Right lung (tissue), 5 donors: ENCODE results near the gene HNRNPUL2. TPM values are rescaled to one million over a fixed set of nuclear protein-coding genes. Genes with fewer than 3 reads are reported as not detected.
"Not testable (repeated sequence)": the region's sequence is repeated elsewhere in the genome, so short reads cannot be mapped to it uniquely, and the experiment has no call there.

Experiments used
- DNase-seq, 2 donors: peaks; one replicate each; pipeline ENCODE4 v3.0.0-alpha.2; 2013
- polyA plus RNA-seq, 5 donors: library from polyadenylated mRNA; unstranded; fragments of 120-200 nt; gene quantifications; one replicate each; pipeline versions ENCODE4 v1.2.1 to v1.2.3, GENCODE V29; 2013; ENCODE audit warnings: inconsistent platforms in 1 of 5, low replicate concordance in 1 of 5; ENCODE audit not compliant: insufficient read length in 5 of 5, insufficient read depth in 1 of 5

Gene HNRNPUL2
- polyA plus RNA-seq, 5 donors: 73.0 to 85.8 (median 81.9) TPM

DNA sequence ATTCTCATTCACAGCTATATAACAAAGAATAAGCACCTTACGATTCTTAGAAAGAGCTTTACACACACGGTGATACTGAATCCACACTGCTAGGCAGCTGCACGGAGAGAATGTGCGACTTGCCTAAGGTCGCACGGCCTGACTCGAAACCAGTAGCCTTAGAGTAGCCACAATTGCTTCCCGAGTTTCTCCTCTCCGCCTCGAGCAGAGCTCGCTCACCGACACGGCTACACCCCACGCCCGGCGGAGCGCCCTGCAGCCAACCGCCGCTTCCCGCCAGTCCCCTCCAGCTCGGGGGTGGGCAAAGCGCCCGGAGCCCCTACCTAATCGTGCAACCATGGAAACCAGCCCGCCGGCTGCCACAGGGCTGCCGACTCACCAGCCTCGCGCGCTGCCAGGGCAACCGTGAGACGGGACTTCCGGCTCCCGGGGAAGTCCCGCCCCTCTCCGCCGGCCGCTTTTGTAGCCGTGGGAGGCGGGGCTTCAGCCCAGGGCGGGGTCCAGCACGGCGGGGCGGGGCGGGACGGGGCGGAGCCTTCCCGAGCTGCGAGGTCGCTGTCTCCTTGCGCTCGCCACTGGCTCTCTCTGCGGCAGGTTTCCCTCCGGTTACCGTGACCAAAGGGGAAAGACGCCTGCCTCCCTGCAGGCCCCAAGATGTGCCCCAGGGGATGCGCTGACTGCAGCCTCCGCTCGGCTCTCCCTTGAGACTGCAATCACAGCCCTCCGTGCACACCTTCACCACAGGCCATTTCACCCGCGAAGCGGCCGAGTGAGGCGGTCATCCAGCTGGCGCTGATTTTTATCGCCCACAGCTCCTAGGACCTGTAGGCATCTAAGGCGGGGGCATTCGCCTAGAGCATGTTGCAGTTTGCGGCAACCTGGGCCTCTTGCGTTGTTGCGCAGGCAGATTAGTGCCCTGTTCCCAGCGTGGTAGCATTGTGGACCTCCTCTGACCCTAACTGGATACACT lies 21.1 kb downstream of the HNRNPUL2 start:
- DNase-seq: peak; percentile 91 to 92

GRCh38 chr11:62705413-62705812 lies 21.8 kb downstream of the HNRNPUL2 start:
- no peak for DNase-seq

GRCh38 chr11:62703921-62704320 lies 23.3 kb downstream of the HNRNPUL2 start:
- DNase-seq: not testable (repeated sequence)

GRCh38 chr11:62702246-62702645 lies 25.0 kb downstream of the HNRNPUL2 start:
- no peak for DNase-seq

DNA sequence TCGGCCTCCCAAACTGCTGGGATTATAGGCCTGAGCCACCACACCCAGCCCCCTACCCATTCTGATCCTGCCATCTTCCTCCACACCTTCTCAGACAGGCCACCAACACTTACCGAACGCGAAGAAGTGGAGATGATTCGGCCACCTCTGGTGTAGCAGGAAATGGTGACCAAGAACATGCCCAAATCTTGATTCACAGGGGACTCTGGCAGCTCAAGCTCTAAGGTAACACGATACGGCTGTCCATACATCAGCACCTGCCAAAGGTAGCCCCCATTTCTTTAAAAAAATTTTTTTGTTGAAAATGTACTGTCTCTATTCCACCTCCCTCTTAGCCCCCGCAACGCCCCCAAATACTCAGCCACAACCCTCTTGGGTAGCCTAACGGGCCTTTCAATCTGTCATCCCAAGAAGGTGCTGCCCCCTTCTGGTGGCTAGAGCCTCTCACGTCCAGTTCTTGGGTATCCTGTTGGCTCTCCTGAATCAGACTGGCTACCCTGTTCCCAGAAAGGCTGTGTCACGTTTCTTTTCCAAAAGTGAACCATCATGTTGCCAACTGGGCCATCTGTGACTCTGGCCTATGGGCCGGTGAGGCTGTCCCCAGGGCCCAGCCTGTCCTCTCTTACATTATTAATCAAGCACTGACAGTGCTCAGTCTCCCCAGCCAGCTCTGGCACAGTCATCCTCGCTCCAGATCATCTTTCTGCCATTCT lies 32.6 kb downstream of the HNRNPUL2 start:
- no peak for DNase-seq

- not testable (repeated sequence) for DNase-seq
Observed at GRCh38 chr11:62693624-62694023, 33.6 kb downstream of the HNRNPUL2 start.

DNA sequence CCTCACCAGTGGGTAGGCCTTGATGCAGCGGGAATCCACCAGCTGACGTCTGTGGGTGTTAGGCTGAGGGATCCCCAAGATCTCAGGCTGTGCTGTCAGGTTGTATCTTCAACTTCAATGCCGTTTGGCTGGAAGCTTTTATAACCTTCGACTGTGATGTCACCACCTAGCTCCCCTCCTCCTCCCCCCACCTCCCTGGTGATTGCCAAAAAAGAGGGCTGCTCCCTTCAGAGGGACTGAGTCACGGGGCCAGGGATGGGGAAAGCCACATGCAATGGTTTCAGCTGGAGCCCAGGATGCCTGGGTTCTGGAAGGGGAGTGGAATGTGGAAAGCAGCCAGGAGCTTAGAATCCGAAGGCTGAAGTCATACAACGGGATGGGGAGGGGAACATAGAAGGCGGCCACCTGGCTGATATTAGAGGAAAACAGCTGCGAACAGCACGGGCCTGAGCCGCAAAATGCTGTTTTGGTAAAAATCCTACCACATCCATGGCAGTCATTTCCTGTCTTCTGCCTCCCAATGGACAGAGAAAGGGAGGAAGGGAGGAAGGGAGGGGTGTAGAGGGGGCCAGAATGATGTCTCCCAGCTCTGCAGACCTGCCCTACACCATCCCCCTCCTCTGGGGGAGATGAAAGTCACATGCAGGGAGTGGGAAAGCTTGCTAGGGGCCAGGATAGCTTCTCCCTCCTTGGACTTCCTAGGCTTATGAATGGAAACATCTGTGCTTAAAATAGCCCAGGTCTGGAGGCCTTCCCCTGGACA lies 37.7 kb downstream of the HNRNPUL2 start, which contains the start of gene LRRN4CL:
TSS of gene LRRN4CL (minus strand) at position 110 of the 763 bp plus-strand sequence. CDS start 1,022 bp downstream, outside the sequence.
- DNase-seq: no peak

DNA sequence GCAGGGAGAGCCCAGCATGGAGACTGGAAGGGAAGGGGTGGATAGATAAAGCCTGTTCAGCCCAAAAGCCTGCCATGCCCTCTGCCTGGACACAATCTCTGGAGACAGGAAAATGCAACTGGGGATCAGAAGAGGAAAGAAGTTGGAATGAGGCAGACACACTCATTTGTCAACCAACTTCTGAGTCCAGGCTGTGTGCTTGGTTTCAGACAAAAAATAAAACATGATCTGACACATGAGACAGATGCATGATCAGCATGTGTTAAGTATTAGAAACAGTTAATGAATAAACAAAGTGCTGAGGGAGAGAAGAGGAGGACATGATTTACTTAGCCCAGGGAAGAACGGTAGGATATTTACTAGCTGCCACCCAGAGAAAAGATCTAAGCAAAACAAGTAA lies 38.8 kb downstream of the HNRNPUL2 start:
- DNase-seq: no peak

DNA sequence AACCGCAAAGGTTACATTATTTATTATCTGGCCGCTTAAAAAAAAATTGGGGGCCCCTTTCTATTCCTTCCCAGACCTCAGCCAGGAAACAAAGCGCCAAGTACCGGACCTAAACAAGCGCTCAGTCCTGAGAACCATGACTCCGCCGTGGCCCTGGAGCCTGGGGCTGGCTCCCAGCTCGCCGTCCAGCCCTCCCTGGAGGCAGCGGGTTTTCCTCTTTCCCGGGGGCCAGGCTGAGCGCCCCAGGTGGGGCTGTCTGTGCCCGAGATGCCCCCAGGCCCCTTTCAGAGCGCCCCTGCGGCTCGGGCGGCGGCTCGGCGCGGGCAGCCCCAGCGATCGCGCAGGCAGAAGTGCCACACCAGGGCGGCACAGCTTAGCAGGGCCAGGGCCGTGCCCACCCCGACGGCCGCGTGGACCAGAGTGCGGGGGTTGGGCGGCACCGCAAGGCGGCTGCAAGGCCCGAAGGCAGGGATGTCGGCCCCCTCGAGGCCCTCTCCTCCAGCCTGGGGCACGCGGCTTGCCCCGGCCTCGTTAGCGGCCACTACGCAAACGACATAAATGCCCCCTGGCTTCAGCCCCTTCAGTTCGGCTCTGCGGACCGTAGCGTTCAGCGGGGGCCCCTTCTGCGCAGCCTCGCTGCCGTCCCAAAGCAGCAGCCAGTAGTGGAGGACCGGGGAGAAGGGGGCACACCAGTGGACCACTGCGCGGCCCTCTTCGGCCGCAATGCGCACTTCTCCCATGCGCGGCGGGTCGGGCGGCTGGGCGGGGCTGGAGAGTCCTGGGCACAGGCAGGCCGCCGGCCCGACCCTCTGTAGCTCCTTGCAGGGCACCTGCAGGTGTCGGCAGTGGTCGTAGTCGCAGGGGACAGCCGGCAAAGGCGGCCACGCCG lies 39.5 kb downstream of the HNRNPUL2 start:
- DNase-seq: no peak

DNA sequence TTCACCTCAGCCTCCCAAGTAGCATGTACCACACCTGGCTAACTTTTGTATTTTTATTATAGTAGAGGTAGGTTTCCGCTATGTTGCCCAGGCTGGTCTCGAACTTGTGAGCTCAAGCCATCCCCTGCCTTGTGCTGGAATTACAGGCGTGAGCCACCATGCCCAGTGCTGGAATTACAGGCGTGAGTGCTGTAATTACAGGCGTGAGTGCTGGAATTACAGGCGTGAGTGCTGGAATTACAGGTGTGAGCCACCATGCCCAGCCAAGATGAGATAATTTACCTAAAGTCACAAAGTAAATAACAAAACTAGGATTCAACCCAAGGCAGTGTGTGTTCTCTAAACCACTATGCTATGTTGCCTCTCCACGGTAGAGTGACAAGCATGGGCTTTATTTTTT lies 44.7 kb downstream of the HNRNPUL2 start:
- no peak for DNase-seq

DNA sequence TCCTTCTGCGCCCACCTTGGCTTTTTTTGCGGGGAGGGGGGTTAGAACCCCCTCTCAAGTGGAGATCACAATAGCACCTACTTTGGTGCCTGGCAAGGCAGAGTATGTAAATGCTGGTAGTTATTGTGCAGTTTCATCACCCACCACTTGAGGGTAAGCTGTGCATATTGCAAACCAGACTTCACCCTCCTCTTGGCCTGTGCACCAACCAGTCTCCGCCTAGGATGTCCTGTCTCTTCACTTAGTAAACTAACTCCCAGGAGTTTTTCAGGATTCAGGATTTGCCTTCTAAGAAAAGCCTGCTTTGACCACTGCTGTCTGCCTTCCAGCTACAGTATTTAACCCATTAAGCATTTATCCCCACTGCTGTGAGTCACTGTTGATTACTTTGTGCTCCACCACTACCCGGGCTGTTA lies 46.4 kb downstream of the HNRNPUL2 start:
- DNase-seq: no peak

GRCh38 chr11:62678770-62679696 lies 48.2 kb downstream of the HNRNPUL2 start, which contains the start of gene UBXN1:
UBXN1 (minus strand) TSS chr11:62679073; CDS start chr11:62678923, 150 bp downstream.
- peak; percentile 87 to 89 for DNase-seq

DNA sequence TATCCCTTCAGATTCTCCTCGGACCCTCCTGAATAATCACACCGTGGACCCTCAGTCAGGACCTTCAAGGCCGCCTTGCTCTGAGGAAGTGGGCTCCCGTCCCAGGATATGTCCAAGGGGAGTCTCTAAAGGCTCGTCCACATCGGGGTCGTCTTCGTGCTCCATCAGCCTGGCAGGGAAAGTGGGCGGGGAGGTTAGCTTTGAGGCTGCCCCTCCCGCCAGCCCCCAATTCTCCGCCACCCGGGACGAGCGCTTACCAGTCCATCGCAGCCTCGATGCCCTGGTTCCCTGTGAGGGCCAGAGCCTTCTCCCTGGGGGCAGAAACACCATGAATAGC lies 48.9 kb downstream of the HNRNPUL2 start:
- no peak for DNase-seq

DNA sequence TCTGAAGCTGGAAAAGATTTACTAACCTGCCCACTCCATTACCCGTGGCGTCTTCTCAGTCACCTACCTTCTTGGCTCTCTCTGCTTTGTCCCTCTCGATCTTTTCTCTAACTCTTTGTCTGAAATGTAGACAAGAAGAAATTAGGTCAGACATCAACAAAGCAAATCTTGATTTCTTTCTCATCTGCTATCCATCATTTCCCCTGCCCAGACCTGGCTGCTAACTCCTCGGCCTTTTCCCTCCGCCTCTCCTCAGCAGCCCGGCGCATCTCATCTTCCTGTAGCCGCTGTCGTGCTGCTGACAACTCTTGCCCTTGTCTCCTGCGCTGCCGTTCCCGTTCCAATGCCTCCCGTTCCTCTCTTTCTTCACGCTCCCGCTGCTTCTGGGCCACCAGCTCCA lies 49.5 kb downstream of the HNRNPUL2 start:
- DNase-seq: no peak

GRCh38 chr11:62677156-62677555 lies 50.1 kb downstream of the HNRNPUL2 start:
- DNase-seq: no peak

- DNase-seq: no peak
Observed at GRCh38 chr11:62676698-62677097, 50.6 kb downstream of the HNRNPUL2 start.

DNA sequence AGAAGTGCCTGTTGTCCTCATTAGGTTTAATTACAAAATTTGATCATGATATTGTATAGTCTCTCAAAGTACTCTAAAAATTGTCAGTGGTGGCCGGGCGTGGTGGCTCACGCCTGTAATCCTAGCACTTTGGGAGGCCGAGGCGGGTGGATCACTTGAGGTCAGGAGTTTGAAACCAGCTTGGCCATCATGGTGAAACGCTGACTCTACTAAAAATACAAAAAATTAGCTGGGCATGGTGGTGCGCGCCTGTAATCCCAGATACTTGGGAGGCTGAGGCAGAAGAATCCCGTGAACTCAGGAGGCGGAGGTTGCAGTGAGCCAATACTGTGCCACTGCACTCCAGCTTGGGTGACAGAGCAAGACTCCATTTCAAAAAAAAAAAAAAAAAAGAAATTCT lies 51.8 kb downstream of the HNRNPUL2 start:
- DNase-seq: not testable (repeated sequence)

DNA sequence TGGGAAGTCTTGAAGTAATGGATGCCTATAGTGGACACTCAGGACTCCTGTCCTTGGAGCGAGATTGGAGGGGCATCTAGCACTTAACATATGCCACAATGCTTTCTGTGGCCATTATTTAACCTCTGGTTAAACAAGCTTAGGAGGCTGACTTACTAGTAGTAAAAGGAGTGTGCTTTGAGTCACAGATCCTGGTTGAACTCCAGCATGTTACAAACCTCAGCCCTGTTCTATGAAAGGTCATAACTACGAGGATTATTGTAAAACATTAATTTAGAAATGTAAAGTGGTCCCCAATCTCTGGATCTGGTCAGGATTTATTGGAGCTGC lies 54.1 kb downstream of the HNRNPUL2 start:
- DNase-seq: no peak

DNA sequence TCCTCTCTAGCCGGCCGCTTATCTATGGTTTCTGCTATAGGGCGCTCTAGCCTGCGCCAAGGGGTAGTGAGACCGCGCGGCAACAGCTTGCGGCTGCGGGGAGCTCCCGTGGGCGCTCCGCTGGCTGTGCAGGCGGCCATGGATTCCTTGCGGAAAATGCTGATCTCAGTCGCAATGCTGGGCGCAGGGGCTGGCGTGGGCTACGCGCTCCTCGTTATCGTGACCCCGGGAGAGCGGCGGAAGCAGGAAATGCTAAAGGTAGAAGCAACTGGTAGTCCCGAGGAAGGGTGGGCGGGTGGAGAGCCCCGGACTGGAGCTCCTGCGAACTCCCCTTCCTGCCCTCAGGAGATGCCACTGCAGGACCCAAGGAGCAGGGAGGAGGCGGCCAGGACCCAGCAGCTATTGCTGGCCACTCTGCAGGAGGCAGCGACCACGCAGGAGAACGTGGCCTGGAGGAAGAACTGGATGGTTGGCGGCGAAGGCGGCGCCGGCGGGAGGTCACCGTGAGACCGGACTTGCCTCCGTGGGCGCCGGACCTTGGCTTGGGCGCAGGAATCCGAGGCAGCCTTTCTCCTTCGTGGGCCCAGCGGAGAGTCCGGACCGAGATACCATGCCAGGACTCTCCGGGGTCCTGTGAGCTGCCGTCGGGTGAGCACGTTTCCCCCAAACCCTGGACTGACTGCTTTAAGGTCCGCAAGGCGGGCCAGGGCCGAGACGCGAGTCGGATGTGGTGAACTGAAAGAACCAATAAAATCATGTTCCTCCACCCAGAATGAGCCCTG lies 55.5 kb downstream of the HNRNPUL2 start, which contains the start of the genes LBHD1 and UQCC3:
TSS of gene LBHD1 (minus strand) at position 660 of the 782 bp plus-strand sequence. CDS start 2,236 bp downstream, outside the sequence.
TSS of gene UQCC3 (plus strand) at position 66 of the 782 bp plus-strand sequence. CDS start at position 139, 73 bp downstream.
- peak; percentile 74 to 81 for DNase-seq
